HTERT RPE-1 (cell line): ENCODE results near the gene EML3.

Experiments used
- in situ Hi-C: fragments of 300-500 bp; cut with MboI; formaldehyde crosslinking; loops from 4 replicates; pipeline ENCODE4 v1.14.3; 2020; ENCODE audit warnings: low sequenced_read_pairs

EML3 gene

DNA sequence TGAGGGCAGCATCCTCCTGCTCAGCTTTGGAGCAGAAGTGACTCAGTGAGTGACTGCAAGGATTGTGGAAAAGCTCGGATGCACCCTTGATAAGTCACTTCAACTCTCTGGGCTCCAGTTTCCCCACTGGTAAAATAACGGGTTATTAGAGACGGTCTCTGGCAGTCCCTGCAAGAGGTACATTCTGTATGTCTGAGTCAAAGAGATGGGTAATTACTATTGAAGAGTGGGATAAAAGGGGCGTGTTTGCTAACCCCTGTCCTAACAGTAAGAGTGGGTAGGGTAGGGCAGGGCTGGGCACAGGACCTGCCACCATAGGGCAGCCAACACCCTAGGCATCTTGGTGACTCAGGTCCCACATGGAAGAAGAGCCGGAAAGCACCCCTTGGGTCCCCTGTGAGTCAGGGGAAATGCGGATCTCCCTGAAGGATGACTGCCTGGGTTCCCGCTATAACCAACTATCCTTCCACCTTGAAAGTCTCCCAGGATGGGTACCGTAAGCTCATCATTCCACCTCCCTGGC lies 58.7 kb downstream of the EML3 start:
- in situ Hi-C loops = no loop called here

DNA sequence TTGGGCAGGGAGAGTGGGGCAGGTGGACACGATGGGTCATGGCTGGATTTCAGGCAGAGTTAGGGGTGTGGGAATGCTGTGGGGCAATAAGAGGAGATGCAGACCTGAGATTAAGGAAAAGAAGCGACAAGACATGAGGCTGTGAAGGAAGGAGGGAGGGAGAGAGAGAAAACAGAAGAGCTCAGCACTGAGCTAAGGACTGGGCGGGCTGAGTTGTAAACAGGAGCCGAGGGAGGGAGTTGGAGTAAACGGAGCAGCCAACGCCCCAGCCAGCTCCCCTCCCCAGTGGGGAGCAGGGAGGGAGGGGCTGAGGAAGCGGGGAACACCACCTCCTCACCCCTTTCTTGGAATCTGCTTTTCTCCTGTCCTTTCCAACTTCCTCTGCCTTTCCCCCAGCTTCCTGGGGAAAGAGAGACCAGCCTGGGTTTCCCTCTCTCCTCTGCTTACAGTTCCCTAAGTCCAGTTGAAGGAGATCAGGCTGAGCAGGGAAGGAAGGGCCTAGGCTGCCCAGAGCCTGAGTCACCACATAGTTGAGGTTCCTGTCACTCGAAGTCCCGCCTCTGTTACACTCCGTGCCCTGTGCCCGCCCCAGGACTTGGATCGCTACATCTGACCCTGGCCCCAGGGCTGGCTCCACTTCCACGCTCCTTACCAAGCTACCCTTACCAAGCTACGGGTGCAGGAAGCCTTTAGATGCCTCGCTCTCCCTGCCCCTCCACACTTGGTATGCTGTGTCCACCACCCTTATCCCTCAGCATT lies 59.3 kb downstream of the EML3 start:
- in situ Hi-C loops = no loop called here

DNA sequence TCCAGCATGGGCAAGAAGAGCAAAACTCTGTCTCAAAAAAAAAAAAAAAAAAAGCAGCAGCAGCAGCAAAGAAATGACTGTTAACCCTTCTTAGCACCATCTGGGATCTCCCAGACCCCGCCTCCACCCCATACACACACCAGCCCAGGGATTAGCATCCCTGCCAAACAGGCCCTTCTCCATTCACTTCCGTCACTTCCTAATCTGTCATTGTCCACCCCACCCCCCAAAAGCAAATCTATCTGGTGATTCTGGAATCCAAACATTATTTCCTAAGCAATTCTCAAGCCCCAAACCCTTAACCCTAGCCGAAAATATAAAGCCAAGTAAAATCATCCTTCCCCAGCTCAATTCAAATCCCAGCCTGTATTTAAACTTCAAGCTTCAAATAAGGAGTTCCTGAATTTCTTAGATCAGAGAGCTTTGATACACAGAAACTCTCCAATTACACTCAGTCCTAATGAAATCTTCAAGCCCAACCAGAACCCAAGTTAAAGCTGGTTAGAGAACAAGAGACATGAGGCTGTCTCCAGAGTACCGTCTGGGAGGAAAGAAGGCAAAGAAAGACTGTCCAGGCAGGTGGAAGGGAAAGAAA lies 60.0 kb downstream of the EML3 start:
- in situ Hi-C loops = no loop called here
